ENCODE results near the gene C1QTNF7.

The C1QTNF7 gene

GRCh38 chr4:15479089-15479912 lies 51.5 kb downstream of the C1QTNF7 start:
- Histone ChIP-seq H3K79me2 (ENCODE audit: insufficient read depth, low read length) (no peaks in the 10 kb centered on the region), H3F3A (ENCODE audit: low read depth) (no peaks in the 10 kb centered on the region), H3K9ac (ENCODE audit: low read depth, low read length, poor library complexity, severe bottlenecking) (no peak overlapping the region), H3K36me3 (ENCODE audit: insufficient read depth, low read length) (no peaks in the 10 kb centered on the region), H3K9me2 (replicated peaks; ENCODE audit: low read depth, low read length) (no peaks in the 10 kb centered on the region), H3K4me2 (ENCODE audit: low read depth, low read length, poor library complexity, severe bottlenecking) (no peak overlapping the region), H2AFZ (ENCODE audit: low read length) (no peak overlapping the region), H3K4me1 (ENCODE audit: insufficient read depth, low read length, poor library complexity, severe bottlenecking) (no peaks in the 10 kb centered on the region), H3K27me3 (ENCODE audit: insufficient read depth, low read length, poor library complexity, severe bottlenecking) (no peaks in the 10 kb centered on the region), H3K4me3 (ENCODE audit: low read length, poor library complexity, severe bottlenecking) (no peak overlapping the region), H4K20me1 (ENCODE audit: insufficient read depth, low read length, poor library complexity, severe bottlenecking) (no peaks in the 10 kb centered on the region), H3K9me3 (ENCODE audit: insufficient read depth, low read depth, low read length) (no peaks in the 10 kb centered on the region)
- TF ChIP-seq CTCF (conservative IDR thresholded peaks at IDR 0.05; ENCODE audit: low read length) (peak; percentile 87), EZH2phosphoT487 (IDR thresholded peaks at IDR 0.05; ENCODE audit: borderline replicate concordance) (no peak)

DNA sequence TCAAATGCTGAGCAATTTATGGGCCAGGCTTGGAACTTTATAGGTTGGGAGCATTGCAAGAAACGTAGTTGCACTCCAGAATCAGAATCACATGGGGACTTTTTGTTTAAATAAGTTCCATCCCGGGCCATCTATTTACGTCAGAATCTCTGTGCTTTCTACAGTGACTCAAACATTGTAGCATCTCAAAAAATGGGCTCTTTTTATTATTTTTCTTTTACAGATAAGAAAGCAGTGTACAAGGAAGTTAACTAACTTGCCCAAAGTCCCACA lies 52.0 kb downstream of the C1QTNF7 start:
- Histone ChIP-seq H4K20me1 (ENCODE audit: insufficient read depth, low read length, poor library complexity, severe bottlenecking) (no peaks in the 10 kb centered on the region), H3K4me1 (ENCODE audit: insufficient read depth, low read length, poor library complexity, severe bottlenecking) (no peaks in the 10 kb centered on the region), H3K9me3 (ENCODE audit: insufficient read depth, low read depth, low read length) (no peaks in the 10 kb centered on the region), H3K27me3 (ENCODE audit: insufficient read depth, low read length, poor library complexity, severe bottlenecking) (no peaks in the 10 kb centered on the region), H3F3A (ENCODE audit: low read depth) (no peaks in the 10 kb centered on the region), H3K9ac (ENCODE audit: low read depth, low read length, poor library complexity, severe bottlenecking) (no peak overlapping the region), H3K4me3 (ENCODE audit: low read length, poor library complexity, severe bottlenecking) (no peak overlapping the region), H3K9me2 (replicated peaks; ENCODE audit: low read depth, low read length) (no peaks in the 10 kb centered on the region), H2AFZ (ENCODE audit: low read length) (no peak overlapping the region), H3K36me3 (ENCODE audit: insufficient read depth, low read length) (no peaks in the 10 kb centered on the region), H3K79me2 (ENCODE audit: insufficient read depth, low read length) (no peaks in the 10 kb centered on the region), H3K4me2 (ENCODE audit: low read depth, low read length, poor library complexity, severe bottlenecking) (no peak overlapping the region)
- TF ChIP-seq CTCF (conservative IDR thresholded peaks at IDR 0.05; ENCODE audit: low read length) (no peak), EZH2phosphoT487 (IDR thresholded peaks at IDR 0.05; ENCODE audit: borderline replicate concordance) (no peak)

GRCh38 chr4:15481961-15482745 lies 54.3 kb downstream of the C1QTNF7 start:
- no peaks in the 10 kb centered on the region for H3K9me3 ChIP-seq (ENCODE audit: insufficient read depth, low read depth, low read length)
- H2AFZ ChIP-seq (ENCODE audit: low read length): no peak overlapping the region
- no peaks in the 10 kb centered on the region for H3K9me2 ChIP-seq (replicated peaks; ENCODE audit: low read depth, low read length)
- no peaks in the 10 kb centered on the region for H3F3A ChIP-seq (ENCODE audit: low read depth)
- no peaks in the 10 kb centered on the region for H3K36me3 ChIP-seq (ENCODE audit: insufficient read depth, low read length)
- TF ChIP-seq EZH2phosphoT487 (IDR thresholded peaks at IDR 0.05; ENCODE audit: borderline replicate concordance): no peak
- TF ChIP-seq CTCF (conservative IDR thresholded peaks at IDR 0.05; ENCODE audit: low read length): no peak
- H4K20me1 ChIP-seq (ENCODE audit: insufficient read depth, low read length, poor library complexity, severe bottlenecking): no peaks in the 10 kb centered on the region
- no peak overlapping the region for H3K4me3 ChIP-seq (ENCODE audit: low read length, poor library complexity, severe bottlenecking)
- no peak overlapping the region for H3K9ac ChIP-seq (ENCODE audit: low read depth, low read length, poor library complexity, severe bottlenecking)
- no peak overlapping the region for H3K4me2 ChIP-seq (ENCODE audit: low read depth, low read length, poor library complexity, severe bottlenecking)
- no peaks in the 10 kb centered on the region for H3K79me2 ChIP-seq (ENCODE audit: insufficient read depth, low read length)
- H3K4me1 ChIP-seq (ENCODE audit: insufficient read depth, low read length, poor library complexity, severe bottlenecking): no peaks in the 10 kb centered on the region
- H3K27me3 ChIP-seq (ENCODE audit: insufficient read depth, low read length, poor library complexity, severe bottlenecking): no peaks in the 10 kb centered on the region

All from Loucy (cell line).